Measurements from ENCODE around the gene ABCG5. TPM values are rescaled to one million over a fixed set of nuclear protein-coding genes. Genes with fewer than 3 reads are reported as not detected.
A peak's percentile ranks its signal among the peaks of the same experiment; 100 is the strongest.

ABCG5 gene
- total and polyA plus RNA-seq, 2 of the 4 experiments (the other 2 are of a cell fraction), result not detected

DNA sequence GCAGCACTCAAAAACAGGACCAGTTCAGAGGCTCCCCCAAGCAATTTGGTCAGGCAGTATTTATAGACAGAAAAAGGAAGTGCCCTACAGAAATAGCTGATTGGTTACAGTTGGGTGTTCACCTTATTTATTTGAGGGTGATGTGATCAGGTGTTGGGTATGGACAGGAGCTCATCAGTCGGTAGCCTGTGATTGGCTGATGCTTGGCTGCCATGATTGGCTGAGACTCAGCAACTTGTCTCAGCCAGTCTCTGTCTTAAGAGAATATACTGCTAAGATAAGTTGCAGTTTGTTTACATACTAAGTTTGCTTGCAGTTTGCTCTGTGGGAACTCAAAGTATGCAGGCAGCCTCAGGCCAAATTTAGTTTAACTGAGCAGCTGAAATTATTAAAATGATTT lies 9.6 kb upstream of the ABCG5 start:
- no peak overlapping the region for H4K5ac ChIP-seq (ENCODE audit: low read depth, low read length)
- H2BK120ac ChIP-seq (ENCODE audit: low read depth, low read length), result no peak overlapping the region
- peaks cover 32% of the 10 kb centered on the region for H3K27me3 ChIP-seq (ENCODE audit: control insufficient read depth, insufficient read depth, low read length)
- no peak overlapping the region for H2AFZ ChIP-seq (replicated peaks; ENCODE audit: low read length, poor library complexity)
- no peak overlapping the region for H4K8ac ChIP-seq (ENCODE audit: low read depth in 2 of 2, low read length in 2 of 2)
- H3K9ac ChIP-seq (ENCODE audit: low read depth, low read length), result no peak overlapping the region
- H2AK5ac ChIP-seq (ENCODE audit: low read depth, low read length), result no peak overlapping the region
- POLR2A ChIA-PET (ENCODE audit: unreplicated experiment), result no interaction called here
- no peak overlapping the region for H3K56ac ChIP-seq (ENCODE audit: extremely low read depth, insufficient read depth, low read length)
- H4K91ac ChIP-seq (ENCODE audit: insufficient read depth, low read depth, low read length), result no peak overlapping the region
- intact Hi-C loops (cut with micrococcal nuclease) (no loop called here), dilution Hi-C loops (cut with HindIII; ENCODE audit: low sequenced_read_pairs, unreplicated experiment) (no loop called here), in situ Hi-C loops (cut with MboI; ENCODE audit: low sequenced_read_pairs) (no loop called here)
- no peak overlapping the region for H2BK5ac ChIP-seq (ENCODE audit: low read depth, low read length, poor library complexity, severe bottlenecking)
- H2BK15ac ChIP-seq (ENCODE audit: low read depth, low read length), result no peak overlapping the region
- TF ChIP-seq MAFK (IDR thresholded peaks at IDR 0.05; ENCODE audit: low read depth, low read length), result no peak
- TF ChIP-seq CTCF (conservative IDR thresholded peaks at IDR 0.05; ENCODE audit: low read depth, low read length), result no peak
- TF ChIP-seq FOS (IDR thresholded peaks at IDR 0.05; ENCODE audit: low read depth, low read length), result no peak
- TF ChIP-seq SMC3 (IDR thresholded peaks at IDR 0.05; ENCODE audit: low read depth, low read length), result no peak
- TF ChIP-seq NFE2L2 (IDR thresholded peaks at IDR 0.05; ENCODE audit: low read depth, low read length), result no peak
- TF ChIP-seq MXI1 (IDR thresholded peaks at IDR 0.05; ENCODE audit: borderline replicate concordance, low read depth, low read length), result no peak
- TF ChIP-seq, protein P1, sequence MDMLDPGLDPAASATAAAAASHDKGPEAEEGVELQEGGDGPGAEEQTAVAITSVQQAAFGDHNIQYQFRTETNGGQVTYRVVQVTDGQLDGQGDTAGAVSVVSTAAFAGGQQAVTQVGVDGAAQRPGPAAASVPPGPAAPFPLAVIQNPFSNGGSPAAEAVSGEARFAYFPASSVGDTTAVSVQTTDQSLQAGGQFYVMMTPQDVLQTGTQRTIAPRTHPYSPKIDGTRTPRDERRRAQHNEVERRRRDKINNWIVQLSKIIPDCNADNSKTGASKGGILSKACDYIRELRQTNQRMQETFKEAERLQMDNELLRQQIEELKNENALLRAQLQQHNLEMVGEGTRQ (IDR thresholded peaks at IDR 0.05; ENCODE audit: low read depth, low read length), result no peak
- no peak for TF ChIP-seq MAZ (IDR thresholded peaks at IDR 0.05; ENCODE audit: borderline replicate concordance, low read depth, low read length)
- TF ChIP-seq POLR2A (IDR thresholded peaks at IDR 0.05; ENCODE audit: low read depth, low read length), result no peak
- no peak for TF ChIP-seq CHD1 (IDR thresholded peaks at IDR 0.05; ENCODE audit: low read depth, low read length)
- TF ChIP-seq RFX5 (IDR thresholded peaks at IDR 0.05; ENCODE audit: low read depth, low read length), result no peak
- no peak for TF ChIP-seq ELK1 (IDR thresholded peaks at IDR 0.05; ENCODE audit: borderline replicate concordance, low read depth, low read length)
- no peak for TF ChIP-seq RCOR1 (IDR thresholded peaks at IDR 0.05; ENCODE audit: insufficient replicate concordance, low read length)
- H3K4me2 ChIP-seq (ENCODE audit: low read depth, low read length), result no peak overlapping the region
- no peak overlapping the region for H3K14ac ChIP-seq (replicated peaks; ENCODE audit: low read depth, low read length)
- peak; percentile 97 for ATAC-seq (ENCODE audit: low read depth)
- H3K36me3 ChIP-seq (ENCODE audit: control insufficient read depth, insufficient read depth, low read length), result no peaks in the 10 kb centered on the region
- H2BK20ac ChIP-seq (ENCODE audit: low read depth, low read length), result no peak overlapping the region
- H3K18ac ChIP-seq (ENCODE audit: low read depth, low read length), result no peak overlapping the region
- peak; percentile 29 for DNase-seq
- CTCF ChIA-PET, result no interaction called here
- no peaks in the 10 kb centered on the region for H3K4me1 ChIP-seq (ENCODE audit: control insufficient read depth, insufficient read depth, low read length)
- no peaks in the 10 kb centered on the region for H3K79me1 ChIP-seq (ENCODE audit: low read depth in 1 of 2, low read length in 2 of 2)
- no TSS peak for BruUV-seq (replicated peaks)
- no peak overlapping the region for H3K4ac ChIP-seq (ENCODE audit: low read depth, low read length)
- no peaks in the 10 kb centered on the region for H3K9me1 ChIP-seq (ENCODE audit: insufficient read depth, low read length)
- no peaks in the 10 kb centered on the region for H3K9me3 ChIP-seq (ENCODE audit: control insufficient read depth, insufficient read depth, low read length)
- no peak overlapping the region for H2AK9ac ChIP-seq (replicated peaks; ENCODE audit: low read depth, low read length, poor library complexity)
- no CpG with 5 or more reads among the region's 1 CpG for WGBS, 2 experiments (ENCODE audit: extremely low coverage in 2 of 2, insufficient read length in 1 of 2)
- no peak overlapping the region for H3K4me3 ChIP-seq (ENCODE audit: insufficient read depth, low read depth, low read length)
- no peak overlapping the region for H3K27ac ChIP-seq (ENCODE audit: insufficient read depth, low read length)
- H4K20me1 ChIP-seq (ENCODE audit: insufficient read depth, low read length), result no peaks in the 10 kb centered on the region
- no peak overlapping the region for H3K23ac ChIP-seq (ENCODE audit: low read depth, low read length)

All from IMR-90 (cell line).